ENCODE results near the gene TRIM9.

DNA sequence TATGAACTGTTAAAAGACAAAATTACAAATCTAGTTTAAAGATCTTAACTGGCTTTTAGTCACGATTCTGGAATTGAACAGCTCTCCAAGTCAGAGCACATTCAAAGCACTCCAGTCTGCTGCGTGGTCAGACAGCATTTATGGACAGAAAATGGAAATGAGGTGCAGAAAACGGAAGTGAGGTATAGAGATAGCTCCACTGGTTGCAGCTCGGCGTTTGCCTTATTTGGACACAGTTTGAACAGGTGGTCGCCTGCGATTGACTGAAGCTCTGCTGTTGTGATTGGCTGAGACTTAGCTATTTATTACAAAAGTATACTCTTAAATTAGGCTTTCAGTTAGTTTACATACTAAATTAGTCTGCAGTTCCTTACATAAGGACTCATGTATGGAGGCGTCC is 28.3 kb downstream of the TRIM9 start:
- TF ChIP-seq SRSF1 (IDR thresholded peaks at IDR 0.05; ENCODE audit: low read depth, low read length) (no peak), SMAD3 (CRISPR knock-in tag; conservative IDR thresholded peaks at IDR 0.05) (no peak), ATF7 (IDR thresholded peaks at IDR 0.05) (no peak), JUN (IDR thresholded peaks at IDR 0.05; ENCODE audit: borderline replicate concordance, low read depth, low read length) (no peak), JUN (CRISPR knock-in tag; IDR thresholded peaks at IDR 0.05; ENCODE audit: borderline replicate concordance) (no peak), ARNT (IDR thresholded peaks at IDR 0.05) (no peak), MCM2 (IDR thresholded peaks at IDR 0.05; ENCODE audit: low read depth) (no peak), RB1 (IDR thresholded peaks at IDR 0.05; ENCODE audit: low read depth) (no peak), DIDO1 (tag; IDR thresholded peaks at IDR 0.05; ENCODE audit: low read depth) (no peak)
- TF ChIP-seq, protein P1, sequence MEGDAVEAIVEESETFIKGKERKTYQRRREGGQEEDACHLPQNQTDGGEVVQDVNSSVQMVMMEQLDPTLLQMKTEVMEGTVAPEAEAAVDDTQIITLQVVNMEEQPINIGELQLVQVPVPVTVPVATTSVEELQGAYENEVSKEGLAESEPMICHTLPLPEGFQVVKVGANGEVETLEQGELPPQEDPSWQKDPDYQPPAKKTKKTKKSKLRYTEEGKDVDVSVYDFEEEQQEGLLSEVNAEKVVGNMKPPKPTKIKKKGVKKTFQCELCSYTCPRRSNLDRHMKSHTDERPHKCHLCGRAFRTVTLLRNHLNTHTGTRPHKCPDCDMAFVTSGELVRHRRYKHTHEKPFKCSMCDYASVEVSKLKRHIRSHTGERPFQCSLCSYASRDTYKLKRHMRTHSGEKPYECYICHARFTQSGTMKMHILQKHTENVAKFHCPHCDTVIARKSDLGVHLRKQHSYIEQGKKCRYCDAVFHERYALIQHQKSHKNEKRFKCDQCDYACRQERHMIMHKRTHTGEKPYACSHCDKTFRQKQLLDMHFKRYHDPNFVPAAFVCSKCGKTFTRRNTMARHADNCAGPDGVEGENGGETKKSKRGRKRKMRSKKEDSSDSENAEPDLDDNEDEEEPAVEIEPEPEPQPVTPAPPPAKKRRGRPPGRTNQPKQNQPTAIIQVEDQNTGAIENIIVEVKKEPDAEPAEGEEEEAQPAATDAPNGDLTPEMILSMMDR (IDR thresholded peaks at IDR 0.05 in 2 of 3, conservative IDR thresholded peaks at IDR 0.05 in 1 of 3; ENCODE audit: insufficient read depth in 2 of 3, low read depth in 1 of 3, low read length in 3 of 3), result no peak
- TF ChIP-seq, protein P2, sequence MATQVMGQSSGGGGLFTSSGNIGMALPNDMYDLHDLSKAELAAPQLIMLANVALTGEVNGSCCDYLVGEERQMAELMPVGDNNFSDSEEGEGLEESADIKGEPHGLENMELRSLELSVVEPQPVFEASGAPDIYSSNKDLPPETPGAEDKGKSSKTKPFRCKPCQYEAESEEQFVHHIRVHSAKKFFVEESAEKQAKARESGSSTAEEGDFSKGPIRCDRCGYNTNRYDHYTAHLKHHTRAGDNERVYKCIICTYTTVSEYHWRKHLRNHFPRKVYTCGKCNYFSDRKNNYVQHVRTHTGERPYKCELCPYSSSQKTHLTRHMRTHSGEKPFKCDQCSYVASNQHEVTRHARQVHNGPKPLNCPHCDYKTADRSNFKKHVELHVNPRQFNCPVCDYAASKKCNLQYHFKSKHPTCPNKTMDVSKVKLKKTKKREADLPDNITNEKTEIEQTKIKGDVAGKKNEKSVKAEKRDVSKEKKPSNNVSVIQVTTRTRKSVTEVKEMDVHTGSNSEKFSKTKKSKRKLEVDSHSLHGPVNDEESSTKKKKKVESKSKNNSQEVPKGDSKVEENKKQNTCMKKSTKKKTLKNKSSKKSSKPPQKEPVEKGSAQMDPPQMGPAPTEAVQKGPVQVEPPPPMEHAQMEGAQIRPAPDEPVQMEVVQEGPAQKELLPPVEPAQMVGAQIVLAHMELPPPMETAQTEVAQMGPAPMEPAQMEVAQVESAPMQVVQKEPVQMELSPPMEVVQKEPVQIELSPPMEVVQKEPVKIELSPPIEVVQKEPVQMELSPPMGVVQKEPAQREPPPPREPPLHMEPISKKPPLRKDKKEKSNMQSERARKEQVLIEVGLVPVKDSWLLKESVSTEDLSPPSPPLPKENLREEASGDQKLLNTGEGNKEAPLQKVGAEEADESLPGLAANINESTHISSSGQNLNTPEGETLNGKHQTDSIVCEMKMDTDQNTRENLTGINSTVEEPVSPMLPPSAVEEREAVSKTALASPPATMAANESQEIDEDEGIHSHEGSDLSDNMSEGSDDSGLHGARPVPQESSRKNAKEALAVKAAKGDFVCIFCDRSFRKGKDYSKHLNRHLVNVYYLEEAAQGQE (IDR thresholded peaks at IDR 0.05; ENCODE audit: borderline replicate concordance), result no peak
- TF ChIP-seq, protein P2 (CRISPR knock-in tag; IDR thresholded peaks at IDR 0.05; ENCODE audit: low read depth), result no peak

Data from K562 (cell line).